ENCODE measurements around the gene ARVCF. TPM values are rescaled to one million over a fixed set of nuclear protein-coding genes. Genes with fewer than 3 reads are reported as not detected.

ARVCF gene
- total and polyA plus RNA-seq, 9 of the 15 experiments (the other 6 are each of a cell fraction or from before 2014, with no cell fraction given): 0.03 to 97.4 (median 15.6) TPM

DNA sequence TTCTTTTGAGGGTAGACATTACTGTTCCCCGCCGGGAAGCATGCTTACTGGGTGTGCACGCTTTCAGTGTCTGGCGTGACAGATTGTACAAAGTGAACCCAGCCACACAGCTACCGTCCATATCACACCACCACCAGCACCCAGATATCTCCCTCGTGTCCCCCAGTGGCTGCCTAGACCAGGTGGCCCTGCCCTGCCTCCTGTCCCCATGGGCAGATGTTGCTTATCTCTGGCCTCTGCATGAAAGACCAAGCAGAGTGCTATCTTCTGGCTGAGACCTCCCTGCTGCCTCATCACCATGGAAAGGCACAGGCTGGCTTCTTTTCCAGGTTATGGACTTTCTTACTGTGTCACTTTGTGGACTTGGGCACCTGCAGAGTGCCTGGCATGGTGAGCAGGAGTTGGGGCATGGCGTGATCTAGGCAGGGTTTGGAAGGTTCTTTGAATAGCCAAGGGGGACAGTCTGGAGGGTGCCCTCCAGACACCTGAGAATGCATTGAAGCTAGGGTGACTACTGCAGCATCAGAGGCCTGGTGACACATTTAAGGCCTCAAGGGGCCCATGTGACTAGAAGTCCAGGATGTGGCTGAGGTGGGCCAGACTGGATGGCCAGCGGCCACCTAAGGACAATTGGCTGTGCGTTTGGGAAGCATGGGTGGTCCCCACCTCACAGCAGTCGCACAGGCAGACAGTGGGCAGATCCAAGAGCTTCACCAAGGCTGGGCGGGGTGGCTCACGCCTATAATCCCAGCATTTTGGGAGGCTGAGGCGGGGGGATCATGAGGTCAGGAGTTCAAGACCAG lies 9.0 kb upstream of the ARVCF start (continued):
- TF ChIP-seq, protein P1, sequence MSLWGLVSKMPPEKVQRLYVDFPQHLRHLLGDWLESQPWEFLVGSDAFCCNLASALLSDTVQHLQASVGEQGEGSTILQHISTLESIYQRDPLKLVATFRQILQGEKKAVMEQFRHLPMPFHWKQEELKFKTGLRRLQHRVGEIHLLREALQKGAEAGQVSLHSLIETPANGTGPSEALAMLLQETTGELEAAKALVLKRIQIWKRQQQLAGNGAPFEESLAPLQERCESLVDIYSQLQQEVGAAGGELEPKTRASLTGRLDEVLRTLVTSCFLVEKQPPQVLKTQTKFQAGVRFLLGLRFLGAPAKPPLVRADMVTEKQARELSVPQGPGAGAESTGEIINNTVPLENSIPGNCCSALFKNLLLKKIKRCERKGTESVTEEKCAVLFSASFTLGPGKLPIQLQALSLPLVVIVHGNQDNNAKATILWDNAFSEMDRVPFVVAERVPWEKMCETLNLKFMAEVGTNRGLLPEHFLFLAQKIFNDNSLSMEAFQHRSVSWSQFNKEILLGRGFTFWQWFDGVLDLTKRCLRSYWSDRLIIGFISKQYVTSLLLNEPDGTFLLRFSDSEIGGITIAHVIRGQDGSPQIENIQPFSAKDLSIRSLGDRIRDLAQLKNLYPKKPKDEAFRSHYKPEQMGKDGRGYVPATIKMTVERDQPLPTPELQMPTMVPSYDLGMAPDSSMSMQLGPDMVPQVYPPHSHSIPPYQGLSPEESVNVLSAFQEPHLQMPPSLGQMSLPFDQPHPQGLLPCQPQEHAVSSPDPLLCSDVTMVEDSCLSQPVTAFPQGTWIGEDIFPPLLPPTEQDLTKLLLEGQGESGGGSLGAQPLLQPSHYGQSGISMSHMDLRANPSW (CRISPR knock-in tag; IDR thresholded peaks at IDR 0.05): peak; percentile 70
- no peak for TF ChIP-seq PHF8 (IDR thresholded peaks at IDR 0.05; ENCODE audit: borderline replicate concordance, low read length)
- peak; percentile 88 for TF ChIP-seq TCFL5 (CRISPR knock-in tag; conservative IDR thresholded peaks at IDR 0.05)
- peak; percentile 99 for TF ChIP-seq ZKSCAN1 (IDR thresholded peaks at IDR 0.05; ENCODE audit: low read depth, low read length)
- no peak for TF ChIP-seq HDAC1 (IDR thresholded peaks at IDR 0.05)
- TF ChIP-seq C11orf30 (IDR thresholded peaks at IDR 0.05; ENCODE audit: low read depth): no peak
- TF ChIP-seq KLF10 (CRISPR knock-in tag; IDR thresholded peaks at IDR 0.05): no peak
- TF ChIP-seq, protein P2, sequence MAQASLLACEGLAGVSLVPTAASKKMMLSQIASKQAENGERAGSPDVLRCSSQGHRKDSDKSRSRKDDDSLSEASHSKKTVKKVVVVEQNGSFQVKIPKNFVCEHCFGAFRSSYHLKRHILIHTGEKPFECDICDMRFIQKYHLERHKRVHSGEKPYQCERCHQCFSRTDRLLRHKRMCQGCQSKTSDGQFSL (CRISPR knock-in tag; IDR thresholded peaks at IDR 0.05): no peak
- TF ChIP-seq, protein P2 (tag; IDR thresholded peaks at IDR 0.05): 0 out of 4 replicates have a peak, but pooled peaks of 1 of the 2 experiments have one; percentile 21
- TF ChIP-seq ZNF124 (CRISPR knock-in tag; IDR thresholded peaks at IDR 0.05): no peak
- TF ChIP-seq, protein P3, sequence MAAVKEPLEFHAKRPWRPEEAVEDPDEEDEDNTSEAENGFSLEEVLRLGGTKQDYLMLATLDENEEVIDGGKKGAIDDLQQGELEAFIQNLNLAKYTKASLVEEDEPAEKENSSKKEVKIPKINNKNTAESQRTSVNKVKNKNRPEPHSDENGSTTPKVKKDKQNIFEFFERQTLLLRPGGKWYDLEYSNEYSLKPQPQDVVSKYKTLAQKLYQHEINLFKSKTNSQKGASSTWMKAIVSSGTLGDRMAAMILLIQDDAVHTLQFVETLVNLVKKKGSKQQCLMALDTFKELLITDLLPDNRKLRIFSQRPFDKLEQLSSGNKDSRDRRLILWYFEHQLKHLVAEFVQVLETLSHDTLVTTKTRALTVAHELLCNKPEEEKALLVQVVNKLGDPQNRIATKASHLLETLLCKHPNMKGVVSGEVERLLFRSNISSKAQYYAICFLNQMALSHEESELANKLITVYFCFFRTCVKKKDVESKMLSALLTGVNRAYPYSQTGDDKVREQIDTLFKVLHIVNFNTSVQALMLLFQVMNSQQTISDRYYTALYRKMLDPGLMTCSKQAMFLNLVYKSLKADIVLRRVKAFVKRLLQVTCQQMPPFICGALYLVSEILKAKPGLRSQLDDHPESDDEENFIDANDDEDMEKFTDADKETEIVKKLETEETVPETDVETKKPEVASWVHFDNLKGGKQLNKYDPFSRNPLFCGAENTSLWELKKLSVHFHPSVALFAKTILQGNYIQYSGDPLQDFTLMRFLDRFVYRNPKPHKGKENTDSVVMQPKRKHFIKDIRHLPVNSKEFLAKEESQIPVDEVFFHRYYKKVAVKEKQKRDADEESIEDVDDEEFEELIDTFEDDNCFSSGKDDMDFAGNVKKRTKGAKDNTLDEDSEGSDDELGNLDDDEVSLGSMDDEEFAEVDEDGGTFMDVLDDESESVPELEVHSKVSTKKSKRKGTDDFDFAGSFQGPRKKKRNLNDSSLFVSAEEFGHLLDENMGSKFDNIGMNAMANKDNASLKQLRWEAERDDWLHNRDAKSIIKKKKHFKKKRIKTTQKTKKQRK (IDR thresholded peaks at IDR 0.05; ENCODE audit: borderline replicate concordance, low read depth, low read length): peak; percentile 74
- TF ChIP-seq ZNF586 (CRISPR knock-in tag; conservative IDR thresholded peaks at IDR 0.05): 0 out of 2 replicates have a peak, but pooled peaks have one; percentile 62
- TF ChIP-seq U2AF1 (optimal IDR thresholded peaks at IDR 0.05; ENCODE audit: low read depth, low read length): no peak
- TF ChIP-seq TEAD1 (CRISPR knock-in tag; IDR thresholded peaks at IDR 0.05): peak in 1 of 2 experiments; percentile 96; a peak in 2 of 4 replicates

Measured in K562 (cell line).